Measurements from ENCODE around the gene CAMK2N1. TPM values are rescaled to one million over a fixed set of nuclear protein-coding genes. Genes with fewer than 3 reads are reported as not detected.
"Not testable (repeated sequence)": the region's sequence is repeated elsewhere in the genome, so short reads cannot be mapped to it uniquely, and the experiment has no call there.

Gene CAMK2N1
- total RNA-seq, 1 experiment from 2014 or later, result 55.0 TPM

DNA sequence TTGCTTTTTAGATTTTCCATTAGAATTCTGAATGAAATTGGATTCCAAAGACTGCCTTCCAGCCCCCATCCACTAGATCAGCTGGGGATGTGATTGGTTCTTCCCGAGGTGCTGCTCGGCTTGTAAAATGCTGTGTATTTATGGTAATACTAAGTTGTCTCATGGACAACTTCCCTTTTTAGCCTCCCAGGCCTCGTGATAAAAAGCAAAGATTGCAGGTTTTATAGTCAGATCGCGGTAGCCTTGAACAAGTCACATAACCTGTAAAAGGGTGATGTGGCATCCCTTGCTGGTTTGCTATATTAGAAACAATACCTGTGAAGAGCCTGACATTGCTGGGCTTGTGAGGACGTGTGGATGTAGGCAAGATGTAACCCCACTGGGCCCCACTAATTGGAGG lies 11.5 kb upstream of the CAMK2N1 start:
- H3K4me1 ChIP-seq, result no peaks in the 10 kb centered on the region
- H3K4me1 Mint-ChIP-seq (ENCODE audit: low read depth, unreplicated experiment), result peaks cover 6% of the 10 kb centered on the region
- H3K27ac Mint-ChIP-seq (ENCODE audit: unreplicated experiment), result no peak overlapping the region
- peaks cover 12% of the 10 kb centered on the region for H3K36me3 Mint-ChIP-seq (ENCODE audit: insufficient read depth, unreplicated experiment)
- no TSS peak for BruUV-seq (replicated peaks)
- H3K27me3 Mint-ChIP-seq (ENCODE audit: insufficient read depth, unreplicated experiment), result no peaks in the 10 kb centered on the region
- TF ChIP-seq, protein P1, sequence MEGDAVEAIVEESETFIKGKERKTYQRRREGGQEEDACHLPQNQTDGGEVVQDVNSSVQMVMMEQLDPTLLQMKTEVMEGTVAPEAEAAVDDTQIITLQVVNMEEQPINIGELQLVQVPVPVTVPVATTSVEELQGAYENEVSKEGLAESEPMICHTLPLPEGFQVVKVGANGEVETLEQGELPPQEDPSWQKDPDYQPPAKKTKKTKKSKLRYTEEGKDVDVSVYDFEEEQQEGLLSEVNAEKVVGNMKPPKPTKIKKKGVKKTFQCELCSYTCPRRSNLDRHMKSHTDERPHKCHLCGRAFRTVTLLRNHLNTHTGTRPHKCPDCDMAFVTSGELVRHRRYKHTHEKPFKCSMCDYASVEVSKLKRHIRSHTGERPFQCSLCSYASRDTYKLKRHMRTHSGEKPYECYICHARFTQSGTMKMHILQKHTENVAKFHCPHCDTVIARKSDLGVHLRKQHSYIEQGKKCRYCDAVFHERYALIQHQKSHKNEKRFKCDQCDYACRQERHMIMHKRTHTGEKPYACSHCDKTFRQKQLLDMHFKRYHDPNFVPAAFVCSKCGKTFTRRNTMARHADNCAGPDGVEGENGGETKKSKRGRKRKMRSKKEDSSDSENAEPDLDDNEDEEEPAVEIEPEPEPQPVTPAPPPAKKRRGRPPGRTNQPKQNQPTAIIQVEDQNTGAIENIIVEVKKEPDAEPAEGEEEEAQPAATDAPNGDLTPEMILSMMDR (IDR thresholded peaks at IDR 0.05; ENCODE audit: insufficient read depth in 1 of 2, low read depth in 1 of 2, low read length in 1 of 2, severe bottlenecking in 1 of 2, unreplicated experiment in 1 of 2), result no peak
- H3K27me3 ChIP-seq (replicated peaks; ENCODE audit: control insufficient read depth, insufficient read depth, low read length), result no peaks in the 10 kb centered on the region
- DNase-seq, result no peak
- peaks cover 1% of the 10 kb centered on the region; the same call in 1 of the 2 replicates for H3K36me3 ChIP-seq (ENCODE audit: control insufficient read depth, insufficient read depth, low read length)
- no peaks in the 10 kb centered on the region for H3K9me3 Mint-ChIP-seq (ENCODE audit: unreplicated experiment)
- H3K9me3 ChIP-seq, result no peaks in the 10 kb centered on the region
- ChIA-PET CTCF (no interaction called here), POLR2A (no interaction called here)
- H3K4me3 Mint-ChIP-seq (ENCODE audit: unreplicated experiment), result no peak overlapping the region
- intact Hi-C loops (cut with micrococcal nuclease; ENCODE audit: unreplicated experiment), result no loop called here
- H3K4me3 ChIP-seq (ENCODE audit: low read depth, low read length), result no peak overlapping the region

DNA sequence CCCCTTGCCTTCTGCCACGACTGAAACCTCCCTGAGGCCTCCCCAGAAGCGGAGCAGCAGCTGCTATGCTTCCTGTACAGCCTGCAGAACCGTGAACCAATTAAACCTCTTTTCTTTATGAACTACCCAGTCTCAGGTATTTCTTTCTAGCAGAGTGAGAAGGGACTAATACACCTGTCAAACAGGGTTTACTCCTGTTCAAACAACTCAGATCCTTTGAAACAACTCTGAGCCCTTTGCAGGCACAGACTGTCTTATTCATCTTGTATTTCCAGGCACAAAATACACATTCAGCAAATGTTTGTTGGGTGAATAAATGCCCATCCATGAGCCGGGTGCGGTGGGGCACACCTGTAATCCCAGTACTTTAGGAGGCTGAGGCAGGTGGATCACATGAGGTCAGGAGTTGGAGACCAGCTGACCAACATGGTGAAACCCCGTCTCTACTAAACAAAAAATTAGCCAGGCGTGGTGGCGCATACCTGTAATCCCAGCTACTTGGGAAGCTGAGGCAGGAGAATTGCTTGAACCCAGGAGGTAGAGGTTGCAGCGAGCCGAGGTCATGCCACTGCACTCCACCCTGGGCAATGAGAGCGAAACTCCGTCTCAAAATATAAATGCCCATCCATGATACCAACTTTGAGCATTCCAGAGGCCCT lies 10.8 kb upstream of the CAMK2N1 start:
- DNase-seq; POLR2A ChIA-PET; H3K9me3 ChIP-seq; H3K27me3 ChIP-seq (replicated peaks; ENCODE audit: control insufficient read depth, insufficient read depth, low read length); H3K4me3 Mint-ChIP-seq (ENCODE audit: unreplicated experiment); H3K4me3 ChIP-seq (ENCODE audit: low read depth, low read length); CTCF ChIA-PET; H3K27me3 Mint-ChIP-seq (ENCODE audit: insufficient read depth, unreplicated experiment); H3K9me3 Mint-ChIP-seq (ENCODE audit: unreplicated experiment); H3K4me1 ChIP-seq; intact Hi-C loops (cut with micrococcal nuclease; ENCODE audit: unreplicated experiment); BruUV-seq (replicated peaks); H3K4me1 Mint-ChIP-seq (ENCODE audit: low read depth, unreplicated experiment); H3K36me3 ChIP-seq (ENCODE audit: control insufficient read depth, insufficient read depth, low read length): not testable (repeated sequence)
- peak overlapping the region; percentile 55 for H3K27ac Mint-ChIP-seq (ENCODE audit: unreplicated experiment)
- peaks cover 12% of the 10 kb centered on the region for H3K36me3 Mint-ChIP-seq (ENCODE audit: insufficient read depth, unreplicated experiment)

DNA sequence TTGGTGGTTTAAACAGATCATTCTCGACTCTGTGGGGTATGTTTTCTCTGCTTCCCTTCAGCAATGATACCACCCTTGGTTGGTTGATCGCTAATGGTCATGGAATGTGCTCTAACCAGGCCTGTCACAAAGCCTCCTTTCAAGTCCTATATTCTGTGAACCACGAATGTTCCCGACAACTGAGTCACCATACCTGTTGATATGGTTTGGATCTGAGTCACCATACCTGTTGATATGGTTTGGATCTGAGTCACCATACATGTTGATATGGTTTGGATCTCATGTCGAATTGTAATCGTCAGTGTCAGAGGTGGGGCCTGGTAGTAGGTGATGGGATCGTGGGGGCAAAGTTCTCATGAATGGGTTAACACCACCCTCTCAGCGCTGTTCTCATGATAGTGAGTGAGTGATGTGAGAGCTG lies 10.2 kb upstream of the CAMK2N1 start:
- DNase-seq, result no peak
- BruUV-seq (replicated peaks), result no TSS peak
- no peaks in the 10 kb centered on the region for H3K36me3 ChIP-seq (ENCODE audit: control insufficient read depth, insufficient read depth, low read length)
- H3K9me3 ChIP-seq, result no peaks in the 10 kb centered on the region
- no peaks in the 10 kb centered on the region for H3K27me3 ChIP-seq (replicated peaks; ENCODE audit: control insufficient read depth, insufficient read depth, low read length)
- peak overlapping the region; percentile 55 for H3K27ac Mint-ChIP-seq (ENCODE audit: unreplicated experiment)
- peaks cover 10% of the 10 kb centered on the region for H3K36me3 Mint-ChIP-seq (ENCODE audit: insufficient read depth, unreplicated experiment)
- H3K4me3 ChIP-seq (ENCODE audit: low read depth, low read length), result no peak overlapping the region
- TF ChIP-seq, protein P1 (IDR thresholded peaks at IDR 0.05; ENCODE audit: insufficient read depth in 1 of 2, low read depth in 1 of 2, low read length in 1 of 2, severe bottlenecking in 1 of 2, unreplicated experiment in 1 of 2), result no peak
- POLR2A ChIA-PET, result no interaction called here
- no peaks in the 10 kb centered on the region for H3K4me1 ChIP-seq
- intact Hi-C loops (cut with micrococcal nuclease; ENCODE audit: unreplicated experiment), result no loop called here
- CTCF ChIA-PET, result interaction anchor here (0.6 kb wide), 1 partner anchor 149 kb away, joined by 5 read pairs; no protein-coding TSS in a partner anchor
- H3K4me1 Mint-ChIP-seq (ENCODE audit: low read depth, unreplicated experiment), result peaks cover 6% of the 10 kb centered on the region
- no peaks in the 10 kb centered on the region for H3K9me3 Mint-ChIP-seq (ENCODE audit: unreplicated experiment)
- no peaks in the 10 kb centered on the region for H3K27me3 Mint-ChIP-seq (ENCODE audit: insufficient read depth, unreplicated experiment)
- no peak overlapping the region for H3K4me3 Mint-ChIP-seq (ENCODE audit: unreplicated experiment)
